NCI-H1930 (cell line): ENCODE results near the gene MAP10.

ENCODE experiments used
- DNase-seq, 2 experiments: peaks; one replicate each; lab custom pipeline; 2025; lab: John Stamatoyannopoulos, UW

Gene MAP10

GRCh38 chr1:232797856-232798510 is 7.2 kb upstream of the MAP10 start:
- DNase-seq, result no peak

GRCh38 chr1:232798920-232799319 is 6.3 kb upstream of the MAP10 start:
- DNase-seq, result no peak

GRCh38 chr1:232806186-232806510 is 932 bp downstream of the MAP10 start:
- DNase-seq, result no peak

- no peak for DNase-seq
Observed at GRCh38 chr1:232810856-232811255, 5.6 kb downstream of the MAP10 start.

GRCh38 chr1:232812560-232812959 is 7.3 kb downstream of the MAP10 start:
- no peak for DNase-seq

GRCh38 chr1:232813097-232813496 is 7.9 kb downstream of the MAP10 start:
- DNase-seq, result no peak

- no peak for DNase-seq
Observed at GRCh38 chr1:232813760-232814159, 8.5 kb downstream of the MAP10 start.

GRCh38 chr1:232816324-232816723 is 11.1 kb downstream of the MAP10 start:
- no peak for DNase-seq

- no peak for DNase-seq
Observed at GRCh38 chr1:232818040-232818439, 12.8 kb downstream of the MAP10 start.

- no peak for DNase-seq
Observed at GRCh38 chr1:232820431-232820830, 15.2 kb downstream of the MAP10 start.

- DNase-seq, result no peak
Observed at GRCh38 chr1:232822530-232822929, 17.3 kb downstream of the MAP10 start.

GRCh38 chr1:232826318-232826717 is 21.1 kb downstream of the MAP10 start:
- DNase-seq, result no peak

GRCh38 chr1:232830661-232831060 is 25.4 kb downstream of the MAP10 start:
- DNase-seq, result no peak

GRCh38 chr1:232831895-232832294 is 26.7 kb downstream of the MAP10 start:
- DNase-seq, result no peak

- no peak for DNase-seq
Observed at GRCh38 chr1:232834066-232834465, 28.9 kb downstream of the MAP10 start.

- no peak for DNase-seq
Observed at GRCh38 chr1:232835166-232835565, 29.9 kb downstream of the MAP10 start.

- DNase-seq, result no peak
Observed at GRCh38 chr1:232837087-232837486, 31.9 kb downstream of the MAP10 start.

GRCh38 chr1:232841823-232842565 is 36.8 kb downstream of the MAP10 start:
- DNase-seq, result no peak

GRCh38 chr1:232844791-232845190 is 39.6 kb downstream of the MAP10 start:
- no peak for DNase-seq

- no peak for DNase-seq
Observed at GRCh38 chr1:232845406-232845955, 40.3 kb downstream of the MAP10 start.

GRCh38 chr1:232851532-232851931 is 46.3 kb downstream of the MAP10 start:
- no peak for DNase-seq

GRCh38 chr1:232853994-232854797 is 49.0 kb downstream of the MAP10 start:
- no peak for DNase-seq

- DNase-seq, result no peak
Observed at GRCh38 chr1:232854798-232855159, 49.6 kb downstream of the MAP10 start.
